Effector memory CD8-positive, alpha-beta T cell (primary cell): ENCODE measurements around the gene SLC25A25.

Source experiments
- ATAC-seq: fragments of 150-1000 bp; cut with Tn5 transposase; replicated peaks from 2 replicates; pipeline ENCODE4 v1.10.0; 2021; ENCODE audit warnings: mild to moderate bottlenecking, moderate library complexity
- DNase-seq, 3 experiments: peaks; one replicate each; pipeline ENCODE4 v3.0.0; 2021
- H3K27ac Mint-ChIP-seq, 2 donors: one replicate each; pipeline ENCODE4 v1.8.0; 2022; ENCODE audit warnings: mild to moderate bottlenecking in 2 of 2, mixed read lengths in 2 of 2, moderate library complexity in 2 of 2
- H3K27me3 Mint-ChIP-seq, 2 donors: one replicate each; pipeline ENCODE4 v1.8.0; 2022; ENCODE audit warnings: mixed read lengths in 2 of 2
- H3K36me3 Mint-ChIP-seq: one replicate; pipeline ENCODE4 v1.8.0; 2022; ENCODE audit warnings: mild to moderate bottlenecking, moderate library complexity, mixed read lengths; ENCODE audit not compliant: insufficient read depth
- H3K4me1 Mint-ChIP-seq, 2 donors: one replicate each; pipeline ENCODE4 v1.8.0; 2022; ENCODE audit warnings: low read depth in 2 of 2, mixed read lengths in 2 of 2
- H3K4me3 Mint-ChIP-seq, 2 donors: one replicate each; pipeline ENCODE4 v1.8.0; 2022; ENCODE audit warnings: mild to moderate bottlenecking in 2 of 2, mixed read lengths in 2 of 2, moderate library complexity in 2 of 2
- H3K9me3 Mint-ChIP-seq, 2 donors: one replicate each; pipeline ENCODE4 v1.8.0; 2022; ENCODE audit warnings: mixed read lengths in 2 of 2

SLC25A25 gene

GRCh38 chr9:128143525-128144238 lies 75.7 kb downstream of the SLC25A25 start:
- DNase-seq (no peak), ATAC-seq (no peak)
- Mint-ChIP-seq H3K27ac (peak overlapping the region in 1 of 2 donors; percentile 34), H3K9me3 (no peaks in the 10 kb centered on the region), H3K36me3 (no peaks in the 10 kb centered on the region), H3K4me3 (no peak overlapping the region), H3K4me1 (peaks cover 3 to 4% of the 10 kb centered on the region in 2 donors), H3K27me3 (no peaks in the 10 kb centered on the region)

- Mint-ChIP-seq H3K36me3 (no peaks in the 10 kb centered on the region), H3K4me1 (peaks cover 3 to 4% of the 10 kb centered on the region in 2 donors), H3K9me3 (no peaks in the 10 kb centered on the region), H3K4me3 (no peak overlapping the region), H3K27me3 (no peaks in the 10 kb centered on the region), H3K27ac (no peak overlapping the region)
- ATAC-seq (no peak), DNase-seq (no peak)
Measured at GRCh38 chr9:128144239-128145181, 76.5 kb downstream of the SLC25A25 start.

- no peaks in the 10 kb centered on the region for H3K9me3 Mint-ChIP-seq
- DNase-seq: no peak
- H3K27me3 Mint-ChIP-seq: no peaks in the 10 kb centered on the region
- ATAC-seq: no peak
- H3K4me3 Mint-ChIP-seq: no peak overlapping the region
- H3K4me1 Mint-ChIP-seq: peaks cover 4 to 6% of the 10 kb centered on the region in 2 donors
- no peak overlapping the region for H3K27ac Mint-ChIP-seq
- no peaks in the 10 kb centered on the region for H3K36me3 Mint-ChIP-seq
Measured at GRCh38 chr9:128145536-128145935, 77.5 kb downstream of the SLC25A25 start.

- no peaks in the 10 kb centered on the region for H3K36me3 Mint-ChIP-seq
- no peak for DNase-seq
- no peaks in the 10 kb centered on the region for H3K9me3 Mint-ChIP-seq
- H3K4me3 Mint-ChIP-seq: no peak overlapping the region
- peaks cover 8 to 9% of the 10 kb centered on the region in 2 donors for H3K4me1 Mint-ChIP-seq
- no peak for ATAC-seq
- no peak overlapping the region for H3K27ac Mint-ChIP-seq
- no peaks in the 10 kb centered on the region for H3K27me3 Mint-ChIP-seq
Measured at GRCh38 chr9:128145951-128146351, 77.9 kb downstream of the SLC25A25 start.

GRCh38 chr9:128146591-128147120 lies 78.6 kb downstream of the SLC25A25 start:
- H3K27me3 Mint-ChIP-seq: no peaks in the 10 kb centered on the region
- ATAC-seq (no peak), DNase-seq (no peak)
- H3K36me3 Mint-ChIP-seq: no peaks in the 10 kb centered on the region
- H3K9me3 Mint-ChIP-seq: no peaks in the 10 kb centered on the region
- H3K4me1 Mint-ChIP-seq: peaks cover 8 to 9% of the 10 kb centered on the region in 2 donors
- H3K27ac Mint-ChIP-seq: no peak overlapping the region
- no peak overlapping the region for H3K4me3 Mint-ChIP-seq

GRCh38 chr9:128148509-128149000 lies 80.5 kb downstream of the SLC25A25 start:
- H3K27me3 Mint-ChIP-seq: no peaks in the 10 kb centered on the region
- ATAC-seq: no peak
- no peaks in the 10 kb centered on the region for H3K9me3 Mint-ChIP-seq
- no peak for DNase-seq
- no peaks in the 10 kb centered on the region for H3K36me3 Mint-ChIP-seq
- H3K27ac Mint-ChIP-seq: no peak overlapping the region
- no peak overlapping the region for H3K4me3 Mint-ChIP-seq
- H3K4me1 Mint-ChIP-seq: peaks cover 4 to 6% of the 10 kb centered on the region in 2 donors

- no peak for DNase-seq
- ATAC-seq: no peak
- H3K4me1 Mint-ChIP-seq: peaks cover 4 to 6% of the 10 kb centered on the region in 2 donors
- no peaks in the 10 kb centered on the region for H3K27me3 Mint-ChIP-seq
- H3K9me3 Mint-ChIP-seq: no peaks in the 10 kb centered on the region
- no peak within 1 kb of the TSS for H3K4me3 Mint-ChIP-seq
- peak within 1 kb of the TSS; percentile 54 to 73 for H3K27ac Mint-ChIP-seq
- H3K36me3 Mint-ChIP-seq: no peaks in the 10 kb centered on the region
Measured at GRCh38 chr9:128149001-128149701, 81.1 kb downstream of the SLC25A25 start, which contains the start of gene LCN2. Gene LCN2 (plus strand): TSS chr9:128149453. CDS start chr9:128149526, 73 bp downstream.

- no peaks in the 10 kb centered on the region for H3K9me3 Mint-ChIP-seq
- H3K36me3 Mint-ChIP-seq: no peaks in the 10 kb centered on the region
- DNase-seq (no peak), ATAC-seq (no peak)
- H3K27me3 Mint-ChIP-seq: no peaks in the 10 kb centered on the region
- H3K4me3 Mint-ChIP-seq: no peak overlapping the region
- H3K27ac Mint-ChIP-seq: peak overlapping the region; percentile 54 to 73
- H3K4me1 Mint-ChIP-seq: peaks cover 4 to 6% of the 10 kb centered on the region in 2 donors
Measured at GRCh38 chr9:128149951-128150593, 82.0 kb downstream of the SLC25A25 start.

- Mint-ChIP-seq H3K27ac (peak overlapping the region; percentile 54 to 73), H3K27me3 (no peaks in the 10 kb centered on the region), H3K4me1 (peaks cover 4 to 6% of the 10 kb centered on the region in 2 donors), H3K9me3 (no peaks in the 10 kb centered on the region), H3K36me3 (no peaks in the 10 kb centered on the region), H3K4me3 (no peak overlapping the region)
- DNase-seq (no peak), ATAC-seq (peak; percentile 40)
Measured at GRCh38 chr9:128150594-128151308, 82.7 kb downstream of the SLC25A25 start.

- no peaks in the 10 kb centered on the region for H3K27me3 Mint-ChIP-seq
- peak overlapping the region; percentile 54 to 73 for H3K27ac Mint-ChIP-seq
- peaks cover 4 to 6% of the 10 kb centered on the region in 2 donors for H3K4me1 Mint-ChIP-seq
- no peaks in the 10 kb centered on the region for H3K9me3 Mint-ChIP-seq
- no peaks in the 10 kb centered on the region for H3K36me3 Mint-ChIP-seq
- DNase-seq (no peak), ATAC-seq (no peak)
- H3K4me3 Mint-ChIP-seq: no peak overlapping the region
Measured at GRCh38 chr9:128151309-128152132, 83.5 kb downstream of the SLC25A25 start.

GRCh38 chr9:128152133-128153059 lies 84.4 kb downstream of the SLC25A25 start:
- no peaks in the 10 kb centered on the region for H3K27me3 Mint-ChIP-seq
- H3K36me3 Mint-ChIP-seq: no peaks in the 10 kb centered on the region
- no peak overlapping the region for H3K4me3 Mint-ChIP-seq
- H3K4me1 Mint-ChIP-seq: peaks cover 4 to 6% of the 10 kb centered on the region in 2 donors
- no peaks in the 10 kb centered on the region for H3K9me3 Mint-ChIP-seq
- DNase-seq (no peak), ATAC-seq (no peak)
- no peak overlapping the region for H3K27ac Mint-ChIP-seq
